ENCODE data around the gene TTC13. TPM values are rescaled to one million over a fixed set of nuclear protein-coding genes. Genes with fewer than 3 reads are reported as not detected.

The TTC13 gene
- total and polyA plus RNA-seq, 2 of the 4 experiments (the other 2 are of a cell fraction): 6.1 to 9.1 TPM

DNA sequence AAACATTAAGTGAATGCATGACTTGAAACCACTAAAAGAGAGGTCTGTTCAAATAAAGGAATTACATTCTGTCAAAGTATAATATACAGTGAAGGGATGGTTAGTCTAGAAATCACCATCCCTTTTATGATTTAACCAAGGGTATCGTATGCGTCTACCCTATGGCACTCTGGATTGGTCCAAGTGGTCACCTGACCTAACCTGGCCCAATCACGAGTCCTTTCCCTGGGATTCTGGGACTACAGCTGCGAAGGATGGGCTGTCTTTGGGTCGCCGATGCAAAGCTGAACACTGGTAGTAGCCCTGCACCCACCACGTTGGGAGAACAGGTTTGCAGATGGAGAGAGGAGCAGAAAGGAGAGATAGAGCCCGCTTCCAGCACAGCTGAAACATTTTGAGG lies 79.9 kb downstream of the TTC13 start:
- H4K8ac ChIP-seq (ENCODE audit: low read depth in 2 of 2, low read length in 2 of 2): no peak overlapping the region; a peak in 1 of 4 replicates
- H3K4me2 ChIP-seq (ENCODE audit: low read depth, low read length): no peak overlapping the region
- H4K20me1 ChIP-seq (ENCODE audit: insufficient read depth, low read length): no peaks in the 10 kb centered on the region
- H3K18ac ChIP-seq (ENCODE audit: low read depth, low read length): peak overlapping the region; percentile 91
- H3K79me1 ChIP-seq (ENCODE audit: low read depth in 1 of 2, low read length in 2 of 2): no peaks in the 10 kb centered on the region
- no peak overlapping the region for H2AFZ ChIP-seq (replicated peaks; ENCODE audit: low read length, poor library complexity)
- peak overlapping the region; percentile 92 for H2AK5ac ChIP-seq (ENCODE audit: low read depth, low read length)
- in situ Hi-C loops (cut with MboI; ENCODE audit: low sequenced_read_pairs): no loop called here
- H4K91ac ChIP-seq (ENCODE audit: insufficient read depth, low read depth, low read length): peak overlapping the region; percentile 71; the same call in 1 of the 2 replicates
- H4K5ac ChIP-seq (ENCODE audit: low read depth, low read length): peak overlapping the region; percentile 90
- H3K23ac ChIP-seq (ENCODE audit: low read depth, low read length): no peak overlapping the region
- no TSS peak for BruUV-seq (replicated peaks)
- POLR2A ChIA-PET (ENCODE audit: unreplicated experiment): no interaction called here
- H3K56ac ChIP-seq (ENCODE audit: extremely low read depth, insufficient read depth, low read length): no peak overlapping the region
- intact Hi-C loops (cut with micrococcal nuclease): no loop called here
- CTCF ChIA-PET: no interaction called here
- ATAC-seq (ENCODE audit: low read depth) (no peak), DNase-seq (no peak)
- 0 out of 3 replicates have a peak overlapping the region, but pooled peaks have one; percentile 19 for H2BK15ac ChIP-seq (ENCODE audit: low read depth, low read length)
- H3K4ac ChIP-seq (ENCODE audit: low read depth, low read length): peak overlapping the region; percentile 54
- H3K27me3 ChIP-seq (ENCODE audit: control insufficient read depth, insufficient read depth, low read length): no peaks in the 10 kb centered on the region
- H3K27ac ChIP-seq (ENCODE audit: insufficient read depth, low read length): peak overlapping the region; percentile 23; the same call in 1 of the 2 replicates
- 60% methylated on average over 1 of the region's 8 CpGs; no CpG with 5 or more reads in 1 of the 2 experiments for WGBS, 2 experiments (ENCODE audit: extremely low coverage in 2 of 2, insufficient read length in 1 of 2)
- H2AK9ac ChIP-seq (replicated peaks; ENCODE audit: low read depth, low read length, poor library complexity): no peak overlapping the region
- H2BK20ac ChIP-seq (ENCODE audit: low read depth, low read length): peak overlapping the region; percentile 61
- no peak for TF ChIP-seq MXI1 (IDR thresholded peaks at IDR 0.05; ENCODE audit: borderline replicate concordance, low read depth, low read length)
- no peak for TF ChIP-seq RAD21 (IDR thresholded peaks at IDR 0.05; ENCODE audit: low read length)
- no peak for TF ChIP-seq CHD1 (IDR thresholded peaks at IDR 0.05; ENCODE audit: low read depth, low read length)
- TF ChIP-seq, protein P1, sequence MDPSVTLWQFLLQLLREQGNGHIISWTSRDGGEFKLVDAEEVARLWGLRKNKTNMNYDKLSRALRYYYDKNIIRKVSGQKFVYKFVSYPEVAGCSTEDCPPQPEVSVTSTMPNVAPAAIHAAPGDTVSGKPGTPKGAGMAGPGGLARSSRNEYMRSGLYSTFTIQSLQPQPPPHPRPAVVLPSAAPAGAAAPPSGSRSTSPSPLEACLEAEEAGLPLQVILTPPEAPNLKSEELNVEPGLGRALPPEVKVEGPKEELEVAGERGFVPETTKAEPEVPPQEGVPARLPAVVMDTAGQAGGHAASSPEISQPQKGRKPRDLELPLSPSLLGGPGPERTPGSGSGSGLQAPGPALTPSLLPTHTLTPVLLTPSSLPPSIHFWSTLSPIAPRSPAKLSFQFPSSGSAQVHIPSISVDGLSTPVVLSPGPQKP (IDR thresholded peaks at IDR 0.05; ENCODE audit: borderline replicate concordance, low read depth, low read length): no peak
- TF ChIP-seq, protein P2, sequence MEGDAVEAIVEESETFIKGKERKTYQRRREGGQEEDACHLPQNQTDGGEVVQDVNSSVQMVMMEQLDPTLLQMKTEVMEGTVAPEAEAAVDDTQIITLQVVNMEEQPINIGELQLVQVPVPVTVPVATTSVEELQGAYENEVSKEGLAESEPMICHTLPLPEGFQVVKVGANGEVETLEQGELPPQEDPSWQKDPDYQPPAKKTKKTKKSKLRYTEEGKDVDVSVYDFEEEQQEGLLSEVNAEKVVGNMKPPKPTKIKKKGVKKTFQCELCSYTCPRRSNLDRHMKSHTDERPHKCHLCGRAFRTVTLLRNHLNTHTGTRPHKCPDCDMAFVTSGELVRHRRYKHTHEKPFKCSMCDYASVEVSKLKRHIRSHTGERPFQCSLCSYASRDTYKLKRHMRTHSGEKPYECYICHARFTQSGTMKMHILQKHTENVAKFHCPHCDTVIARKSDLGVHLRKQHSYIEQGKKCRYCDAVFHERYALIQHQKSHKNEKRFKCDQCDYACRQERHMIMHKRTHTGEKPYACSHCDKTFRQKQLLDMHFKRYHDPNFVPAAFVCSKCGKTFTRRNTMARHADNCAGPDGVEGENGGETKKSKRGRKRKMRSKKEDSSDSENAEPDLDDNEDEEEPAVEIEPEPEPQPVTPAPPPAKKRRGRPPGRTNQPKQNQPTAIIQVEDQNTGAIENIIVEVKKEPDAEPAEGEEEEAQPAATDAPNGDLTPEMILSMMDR (conservative IDR thresholded peaks at IDR 0.05; ENCODE audit: low read depth, low read length): no peak
- TF ChIP-seq POLR2A (IDR thresholded peaks at IDR 0.05; ENCODE audit: low read depth, low read length): no peak
- TF ChIP-seq FOS (IDR thresholded peaks at IDR 0.05; ENCODE audit: low read depth, low read length): no peak
- TF ChIP-seq MAFK (IDR thresholded peaks at IDR 0.05; ENCODE audit: low read depth, low read length): no peak
- no peak for TF ChIP-seq NFE2L2 (IDR thresholded peaks at IDR 0.05; ENCODE audit: low read depth, low read length)
- TF ChIP-seq CEBPB (IDR thresholded peaks at IDR 0.05; ENCODE audit: low read depth, low read length): no peak
- TF ChIP-seq RFX5 (IDR thresholded peaks at IDR 0.05; ENCODE audit: low read depth, low read length): no peak
- TF ChIP-seq, protein P3, sequence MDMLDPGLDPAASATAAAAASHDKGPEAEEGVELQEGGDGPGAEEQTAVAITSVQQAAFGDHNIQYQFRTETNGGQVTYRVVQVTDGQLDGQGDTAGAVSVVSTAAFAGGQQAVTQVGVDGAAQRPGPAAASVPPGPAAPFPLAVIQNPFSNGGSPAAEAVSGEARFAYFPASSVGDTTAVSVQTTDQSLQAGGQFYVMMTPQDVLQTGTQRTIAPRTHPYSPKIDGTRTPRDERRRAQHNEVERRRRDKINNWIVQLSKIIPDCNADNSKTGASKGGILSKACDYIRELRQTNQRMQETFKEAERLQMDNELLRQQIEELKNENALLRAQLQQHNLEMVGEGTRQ (IDR thresholded peaks at IDR 0.05; ENCODE audit: low read depth, low read length): no peak
- TF ChIP-seq MAZ (IDR thresholded peaks at IDR 0.05; ENCODE audit: borderline replicate concordance, low read depth, low read length): no peak
- no peaks in the 10 kb centered on the region for H3K36me3 ChIP-seq (ENCODE audit: control insufficient read depth, insufficient read depth, low read length)
- peak overlapping the region; percentile 68; the same call in 1 of the 2 replicates for H2BK120ac ChIP-seq (ENCODE audit: low read depth, low read length)
- H3K9me3 ChIP-seq (ENCODE audit: control insufficient read depth, insufficient read depth, low read length): no peaks in the 10 kb centered on the region
- peaks cover 9% of the 10 kb centered on the region for H3K4me1 ChIP-seq (ENCODE audit: control insufficient read depth, insufficient read depth, low read length)
- dilution Hi-C loops (cut with HindIII; ENCODE audit: low sequenced_read_pairs, unreplicated experiment): no loop called here
- H3K9ac ChIP-seq (ENCODE audit: low read depth, low read length): no peak overlapping the region
- H3K4me3 ChIP-seq (ENCODE audit: insufficient read depth, low read depth, low read length): no peak overlapping the region
- no peaks in the 10 kb centered on the region; the same call in 1 of the 2 replicates for H3K9me1 ChIP-seq (ENCODE audit: insufficient read depth, low read length)
- H3K14ac ChIP-seq (replicated peaks; ENCODE audit: low read depth, low read length): no peak overlapping the region
- no peak overlapping the region for H2BK5ac ChIP-seq (ENCODE audit: low read depth, low read length, poor library complexity, severe bottlenecking)
